KMS-11 (cell line): ENCODE measurements around the gene TYW5.
A peak's percentile ranks its signal among the peaks of the same experiment; 100 is the strongest.

Experiments used
- H2AFZ ChIP-seq: fragments of 200-600 bp; sonication (generic); 2 replicates; pipeline ENCODE4 v1.6.1; 2016; ENCODE audit warnings: antibody characterized with exemption, mixed run types, low read depth
- H3K27ac ChIP-seq: fragments of 200-600 bp; sonication (generic); 2 replicates; pipeline ENCODE4 v1.6.1; 2016; ENCODE audit warnings: mild to moderate bottlenecking, mixed run types
- H3K27me3 ChIP-seq: fragments of 200-600 bp; sonication (generic); 2 replicates; pipeline ENCODE4 v1.6.1; 2017; ENCODE audit warnings: mild to moderate bottlenecking, low read depth, mixed run types, moderate library complexity; ENCODE audit not compliant: insufficient read depth
- H3K36me3 ChIP-seq: fragments of 200-600 bp; sonication (generic); 2 replicates; pipeline ENCODE4 v1.6.1; 2017; ENCODE audit warnings: mild to moderate bottlenecking, mixed run types; ENCODE audit not compliant: insufficient read depth
- H3K4me1 ChIP-seq: fragments of 200-600 bp; sonication (generic); 2 replicates; pipeline ENCODE4 v1.6.1; 2016; ENCODE audit warnings: mild to moderate bottlenecking, low read depth, mixed run types; ENCODE audit not compliant: poor library complexity, severe bottlenecking
- H3K4me2 ChIP-seq: fragments of 200-600 bp; sonication (generic); 2 replicates; pipeline ENCODE4 v1.7.0; 2016; ENCODE audit warnings: mild to moderate bottlenecking, mixed run types
- H3K4me3 ChIP-seq: fragments of 200-600 bp; sonication (generic); IDR thresholded peaks from 2 replicates; pipeline ENCODE4 v1.6.1; 2017; ENCODE audit warnings: low read depth, low read length, mixed read lengths; ENCODE audit not compliant: insufficient read depth
- H3K79me2 ChIP-seq: fragments of 200-600 bp; sonication (generic); 2 replicates; pipeline ENCODE4 v1.6.1; 2016; ENCODE audit warnings: low read depth, mixed run types; ENCODE audit not compliant: insufficient read depth
- H3K9ac ChIP-seq: fragments of 200-600 bp; sonication (generic); 2 replicates; pipeline ENCODE4 v1.6.1; 2016; ENCODE audit warnings: mild to moderate bottlenecking, mixed run types
- H4K20me1 ChIP-seq: fragments of 200-600 bp; sonication (generic); 2 replicates; pipeline ENCODE4 v1.6.1; 2016; ENCODE audit warnings: mild to moderate bottlenecking, mixed run types; ENCODE audit not compliant: insufficient read depth
- CTCF ChIP-seq: fragments of 200-600 bp; sonication (generic); conservative IDR thresholded peaks from 2 replicates; pipeline ENCODE4 v1.6.1; 2017; ENCODE audit warnings: low read depth, mild to moderate bottlenecking, antibody characterized with exemption, low read length, moderate library complexity, mixed read lengths

The TYW5 gene

GRCh38 chr2:199966405-199966804 lies 11.1 kb upstream of the TYW5 start:
- no peak overlapping the region for H3K4me3 ChIP-seq
- no peak overlapping the region for H3K4me2 ChIP-seq
- no peaks in the 10 kb centered on the region for H4K20me1 ChIP-seq
- no peaks in the 10 kb centered on the region; the same call in 1 of the 2 replicates for H3K36me3 ChIP-seq
- no peak for TF ChIP-seq CTCF
- H2AFZ ChIP-seq = no peak overlapping the region
- no peak overlapping the region for H3K9ac ChIP-seq
- no peak overlapping the region for H3K27ac ChIP-seq
- peaks cover 8% of the 10 kb centered on the region for H3K4me1 ChIP-seq
- H3K79me2 ChIP-seq = no peaks in the 10 kb centered on the region
- H3K27me3 ChIP-seq = no peaks in the 10 kb centered on the region

- Histone ChIP-seq H3K9ac (no peak overlapping the region), H4K20me1 (no peaks in the 10 kb centered on the region), H3K27me3 (no peaks in the 10 kb centered on the region), H2AFZ (no peak overlapping the region), H3K4me3 (no peak overlapping the region), H3K4me2 (no peak overlapping the region), H3K36me3 (peaks cover 18% of the 10 kb centered on the region; the same call in 1 of the 2 replicates), H3K27ac (no peak overlapping the region), H3K4me1 (peaks cover 17% of the 10 kb centered on the region), H3K79me2 (peaks cover 18% of the 10 kb centered on the region)
- no peak for TF ChIP-seq CTCF
Measured at GRCh38 chr2:199962203-199962602, 6.9 kb upstream of the TYW5 start.

GRCh38 chr2:199958014-199958413 lies 2.7 kb upstream of the TYW5 start:
- H3K27ac ChIP-seq = no peak overlapping the region
- H3K27me3 ChIP-seq = no peaks in the 10 kb centered on the region
- peaks cover 40% of the 10 kb centered on the region for H3K4me1 ChIP-seq
- H2AFZ ChIP-seq = no peak overlapping the region
- no peak overlapping the region for H3K4me2 ChIP-seq
- H4K20me1 ChIP-seq = no peaks in the 10 kb centered on the region
- no peak for TF ChIP-seq CTCF
- peaks cover 57% of the 10 kb centered on the region for H3K79me2 ChIP-seq
- no peak overlapping the region for H3K9ac ChIP-seq
- no peak overlapping the region for H3K4me3 ChIP-seq
- H3K36me3 ChIP-seq = peaks cover 18% of the 10 kb centered on the region; the same call in 1 of the 2 replicates

- H3K4me1 ChIP-seq = peaks cover 41% of the 10 kb centered on the region
- H3K4me3 ChIP-seq = peak overlapping the region; percentile 97
- TF ChIP-seq CTCF = no peak
- peak overlapping the region; percentile 82 for H2AFZ ChIP-seq
- H3K27ac ChIP-seq = peak overlapping the region; percentile 89
- peak overlapping the region; percentile 89 for H3K9ac ChIP-seq
- H3K27me3 ChIP-seq = no peaks in the 10 kb centered on the region
- no peaks in the 10 kb centered on the region for H4K20me1 ChIP-seq
- peaks cover 15% of the 10 kb centered on the region; the same call in 1 of the 2 replicates for H3K36me3 ChIP-seq
- H3K4me2 ChIP-seq = peak overlapping the region; percentile 72
- H3K79me2 ChIP-seq = peaks cover 69% of the 10 kb centered on the region
Measured at GRCh38 chr2:199956062-199956380, 730 bp upstream of the TYW5 start.
